ENCODE results near the gene SNX15. TPM values are rescaled to one million over a fixed set of nuclear protein-coding genes. Genes with fewer than 3 reads are reported as not detected.

SNX15 gene
- total and polyA plus RNA-seq, 2 donors (not counting 3 experiments of a cell fraction or from before 2014, with no cell fraction given) = 15.5 to 21.8 TPM

- Histone ChIP-seq H3K9ac (replicated peaks; ENCODE audit: extremely low read depth, insufficient read depth, low read length) (no peak overlapping the region), H3K9me1 (replicated peaks; ENCODE audit: control insufficient read depth, extremely low read depth, insufficient read depth, low read length) (no peaks in the 10 kb centered on the region), H3K36me3 (ENCODE audit: control insufficient read depth in 2 of 2, extremely low read depth in 1 of 2, insufficient read depth in 2 of 2, low read length in 2 of 2) (no peaks in the 10 kb centered on the region), H3K79me2 (ENCODE audit: control insufficient read depth, insufficient read depth, low read length) (no peaks in the 10 kb centered on the region), H2AFZ (ENCODE audit: low read depth, low read length) (no peak overlapping the region), H3K4me1 (ENCODE audit: control insufficient read depth, extremely low read depth, insufficient read depth, low read length) (no peaks in the 10 kb centered on the region), H3K9me3 (replicated peaks; ENCODE audit: control insufficient read depth, insufficient read depth, low read length) (no peaks in the 10 kb centered on the region), H4K20me1 (replicated peaks; ENCODE audit: control insufficient read depth, extremely low read depth, insufficient read depth, low read length) (no peaks in the 10 kb centered on the region), H3K27me3 (ENCODE audit: control insufficient read depth in 2 of 2, insufficient read depth in 2 of 2, low read length in 2 of 2) (no peaks in the 10 kb centered on the region), H3K4me3 (replicated peaks in 1 of 3; ENCODE audit: insufficient read depth in 1 of 3, low read depth in 1 of 3, low read length in 3 of 3) (no peak overlapping the region), H3K4me2 (ENCODE audit: insufficient read depth, low read length) (no peak overlapping the region), H3K27ac (ENCODE audit: insufficient read depth, low read depth, low read length) (no peak overlapping the region)
- no peak for TF ChIP-seq POLR2A (IDR thresholded peaks at IDR 0.05; ENCODE audit: low read depth, low read length)
- TF ChIP-seq GATA2 (IDR thresholded peaks at IDR 0.05; ENCODE audit: insufficient read depth, insufficient read length, low read depth, low read length) = no peak
- TF ChIP-seq JUN (IDR thresholded peaks at IDR 0.05; ENCODE audit: borderline replicate concordance, insufficient read depth, insufficient read length, low read depth) = no peak
- no peak for TF ChIP-seq MAX (IDR thresholded peaks at IDR 0.05; ENCODE audit: insufficient read depth, insufficient read length)
- no peak for TF ChIP-seq EZH2 (IDR thresholded peaks at IDR 0.05; ENCODE audit: borderline replicate concordance, low read depth, low read length, severe bottlenecking)
- BruUV-seq (replicated peaks) = no TSS peak
- intact Hi-C loops (cut with micrococcal nuclease) (no loop called here), dilution Hi-C loops (cut with MboI; ENCODE audit: extremely low pct_ligation_motif_present, low sequenced_read_pairs) (no loop called here)
- DNase-seq (ENCODE audit: low read depth, low spot score) = no peak
- CTCF ChIA-PET = interaction anchor here (0.6 kb wide), 1 partner anchor 8 kb away, joined by 3 read pairs; no protein-coding TSS in a partner anchor
- POLR2A ChIA-PET = interaction anchor here (0.6 to 0.7 kb wide), 2 partner anchors 14 to 189 kb away, joined by 3 to 4 read pairs; partner anchors contain the start of genes NAALADL1 and POLA2
- FAIRE-seq = no peak
Observed at GRCh38 chr11:65072631-65072966, 45.4 kb downstream of the SNX15 start.

- Histone ChIP-seq H3K79me2 (ENCODE audit: control insufficient read depth, insufficient read depth, low read length) (peaks cover 15% of the 10 kb centered on the region), H2AFZ (ENCODE audit: low read depth, low read length) (no peak overlapping the region), H3K4me2 (ENCODE audit: insufficient read depth, low read length) (no peak overlapping the region), H3K4me1 (ENCODE audit: control insufficient read depth, extremely low read depth, insufficient read depth, low read length) (no peaks in the 10 kb centered on the region), H3K9me1 (replicated peaks; ENCODE audit: control insufficient read depth, extremely low read depth, insufficient read depth, low read length) (no peaks in the 10 kb centered on the region), H3K27me3 (ENCODE audit: control insufficient read depth in 2 of 2, insufficient read depth in 2 of 2, low read length in 2 of 2) (no peaks in the 10 kb centered on the region), H3K27ac (ENCODE audit: insufficient read depth, low read depth, low read length) (no peak overlapping the region), H3K9ac (replicated peaks; ENCODE audit: extremely low read depth, insufficient read depth, low read length) (no peak overlapping the region), H3K36me3 (ENCODE audit: control insufficient read depth in 2 of 2, extremely low read depth in 1 of 2, insufficient read depth in 2 of 2, low read length in 2 of 2) (peaks cover 0 to 3% of the 10 kb centered on the region in 2 experiments), H3K4me3 (replicated peaks in 1 of 3; ENCODE audit: insufficient read depth in 1 of 3, low read depth in 1 of 3, low read length in 3 of 3) (no peak overlapping the region), H3K9me3 (replicated peaks; ENCODE audit: control insufficient read depth, insufficient read depth, low read length) (no peaks in the 10 kb centered on the region), H4K20me1 (replicated peaks; ENCODE audit: control insufficient read depth, extremely low read depth, insufficient read depth, low read length) (no peaks in the 10 kb centered on the region)
- dilution Hi-C loops (cut with MboI; ENCODE audit: extremely low pct_ligation_motif_present, low sequenced_read_pairs) (no loop called here), intact Hi-C loops (cut with micrococcal nuclease) (no loop called here)
- TF ChIP-seq POLR2A (IDR thresholded peaks at IDR 0.05; ENCODE audit: low read depth, low read length) (no peak), GATA2 (IDR thresholded peaks at IDR 0.05; ENCODE audit: insufficient read depth, insufficient read length, low read depth, low read length) (no peak), POLR2AphosphoS5 (IDR thresholded peaks at IDR 0.05; ENCODE audit: insufficient read depth, low read depth, low read length) (no peak), MYC (IDR thresholded peaks at IDR 0.05; ENCODE audit: low read depth, low read length) (no peak), EZH2 (IDR thresholded peaks at IDR 0.05; ENCODE audit: borderline replicate concordance, low read depth, low read length, severe bottlenecking) (no peak), CTCF (IDR thresholded peaks at IDR 0.05; ENCODE audit: extremely low read depth in 1 of 2, insufficient read depth in 1 of 2, low read depth in 1 of 2, low read length in 2 of 2) (no peak), JUN (IDR thresholded peaks at IDR 0.05; ENCODE audit: borderline replicate concordance, insufficient read depth, insufficient read length, low read depth) (no peak), FOS (IDR thresholded peaks at IDR 0.05; ENCODE audit: borderline replicate concordance, insufficient read depth, low read length) (no peak), MAX (IDR thresholded peaks at IDR 0.05; ENCODE audit: insufficient read depth, insufficient read length) (no peak)
- no TSS peak for BruUV-seq (replicated peaks)
- DNase-seq (ENCODE audit: low read depth, low spot score) (no peak), FAIRE-seq (no peak)
- ChIA-PET POLR2A (no interaction called here), CTCF (no interaction called here)
Observed at GRCh38 chr11:65077451-65077850, 50.2 kb downstream of the SNX15 start.
